ENCODE measurements around the gene CD2AP.

DNA sequence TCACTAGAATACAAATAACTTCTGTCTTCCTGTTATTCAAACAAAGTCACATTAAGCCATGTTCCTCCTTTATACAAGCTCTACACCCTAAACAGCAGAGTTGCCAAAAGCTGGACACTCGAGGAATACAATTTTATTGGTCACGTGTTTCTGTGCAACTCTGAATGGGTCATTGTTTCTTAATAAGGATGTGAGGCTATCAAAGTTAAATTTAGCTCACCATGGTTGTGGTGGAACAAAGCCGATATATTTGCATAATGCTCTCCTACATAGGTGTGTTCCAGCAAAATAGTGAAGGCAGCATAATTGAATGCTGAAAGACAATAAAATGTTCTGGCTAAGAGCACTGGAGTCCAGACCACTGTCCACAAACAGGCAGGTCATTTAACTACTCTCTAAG is 36.9 kb upstream of the CD2AP start:
- TF ChIP-seq, protein P1, sequence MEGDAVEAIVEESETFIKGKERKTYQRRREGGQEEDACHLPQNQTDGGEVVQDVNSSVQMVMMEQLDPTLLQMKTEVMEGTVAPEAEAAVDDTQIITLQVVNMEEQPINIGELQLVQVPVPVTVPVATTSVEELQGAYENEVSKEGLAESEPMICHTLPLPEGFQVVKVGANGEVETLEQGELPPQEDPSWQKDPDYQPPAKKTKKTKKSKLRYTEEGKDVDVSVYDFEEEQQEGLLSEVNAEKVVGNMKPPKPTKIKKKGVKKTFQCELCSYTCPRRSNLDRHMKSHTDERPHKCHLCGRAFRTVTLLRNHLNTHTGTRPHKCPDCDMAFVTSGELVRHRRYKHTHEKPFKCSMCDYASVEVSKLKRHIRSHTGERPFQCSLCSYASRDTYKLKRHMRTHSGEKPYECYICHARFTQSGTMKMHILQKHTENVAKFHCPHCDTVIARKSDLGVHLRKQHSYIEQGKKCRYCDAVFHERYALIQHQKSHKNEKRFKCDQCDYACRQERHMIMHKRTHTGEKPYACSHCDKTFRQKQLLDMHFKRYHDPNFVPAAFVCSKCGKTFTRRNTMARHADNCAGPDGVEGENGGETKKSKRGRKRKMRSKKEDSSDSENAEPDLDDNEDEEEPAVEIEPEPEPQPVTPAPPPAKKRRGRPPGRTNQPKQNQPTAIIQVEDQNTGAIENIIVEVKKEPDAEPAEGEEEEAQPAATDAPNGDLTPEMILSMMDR (conservative IDR thresholded peaks at IDR 0.05): no peak
- TF ChIP-seq ZFX (IDR thresholded peaks at IDR 0.05): no peak

Measured in C4-2B (cell line).